ENCODE data around the gene RLF. TPM values are rescaled to one million over a fixed set of nuclear protein-coding genes. Genes with fewer than 3 reads are reported as not detected.

RLF gene
- total and polyA plus RNA-seq, 9 of the 15 experiments (the other 6 are each of a cell fraction or from before 2014, with no cell fraction given): 3.6 to 35.0 (median 21.2) TPM

- peak; percentile 78; the same call in 1 of the 2 replicates for TF ChIP-seq ZNF609 (CRISPR knock-in tag; IDR thresholded peaks at IDR 0.05; ENCODE audit: borderline replicate concordance)
- TF ChIP-seq SRSF7 (optimal IDR thresholded peaks at IDR 0.05; ENCODE audit: low read depth, low read length): no peak
- TF ChIP-seq GTF2F1 (IDR thresholded peaks at IDR 0.05; ENCODE audit: low read depth, low read length): peak; percentile 74; the same call in 1 of the 2 replicates
- TF ChIP-seq ZZZ3 (IDR thresholded peaks at IDR 0.05): peak; percentile 93
- TF ChIP-seq DEAF1 (CRISPR knock-in tag; IDR thresholded peaks at IDR 0.05): no peak
- no peak for TF ChIP-seq ZNF253 (CRISPR knock-in tag; conservative IDR thresholded peaks at IDR 0.05)
- peak; percentile 44; the same call in 1 of the 2 replicates for TF ChIP-seq CEBPB (tag; IDR thresholded peaks at IDR 0.05)
- no peak for TF ChIP-seq RBM34 (IDR thresholded peaks at IDR 0.05; ENCODE audit: borderline replicate concordance, insufficient read depth, low read length)
- no peak for TF ChIP-seq CREB5 (CRISPR knock-in tag; IDR thresholded peaks at IDR 0.05)
- peak; percentile 38; the same call in 1 of the 2 replicates for TF ChIP-seq MITF (IDR thresholded peaks at IDR 0.05)
- TF ChIP-seq AFF1 (IDR thresholded peaks at IDR 0.05; ENCODE audit: low read depth in 1 of 2, partially characterized antibody in 2 of 2): peak in 1 of 2 experiments; percentile 93
- TF ChIP-seq ETS2 (tag; IDR thresholded peaks at IDR 0.05; ENCODE audit: borderline replicate concordance, poor library complexity, severe bottlenecking): no peak
Measured at GRCh38 chr1:40257688-40258444, 96.7 kb downstream of the RLF start, which contains the start of gene ZMPSTE24 (continued).
